Gastrocnemius medialis (tissue), 4 donors: Measurements from ENCODE around the gene DHCR24. TPM values are rescaled to one million over a fixed set of nuclear protein-coding genes. Genes with fewer than 3 reads are reported as not detected.

Experiments used
- ATAC-seq, 2 donors: fragments of 150-250 bp; one replicate each; pipeline ENCODE4 v1.9.1; 2016
- DNase-seq, 2 donors: peaks; one replicate each; pipeline ENCODE4 v3.0.0-alpha.2; 2019
- H3K27ac ChIP-seq, 4 donors: fragments of 200-600 bp; sonication (generic); 1 replicate in 1 of 4; 2 replicates in 3 of 4; pipeline ENCODE4 v1.5.1; 2016 to 2018; ENCODE audit warnings: mild to moderate bottlenecking in 2 of 4, moderate library complexity in 1 of 4
- H3K27me3 ChIP-seq, 3 donors: fragments of 200-600 bp; sonication (generic) in 2 of 3; 1 replicate in 1 of 3; 2 replicates in 2 of 3; pipeline versions ENCODE4 v1.5.1 to v1.6.0; 2016 to 2019; ENCODE audit warnings: mild to moderate bottlenecking in 1 of 3, moderate library complexity in 1 of 3
- H3K36me3 ChIP-seq, 2 donors: fragments of 200-600 bp; sonication (generic) in 1 of 2; one replicate each; pipeline ENCODE4 v1.5.1; 2017 to 2018
- H3K4me1 ChIP-seq, 2 donors: fragments of 200-600 bp; sonication (generic) in 1 of 2; one replicate each; pipeline ENCODE4 v1.5.1; 2016 to 2017; ENCODE audit warnings: mild to moderate bottlenecking in 2 of 2
- H3K4me3 ChIP-seq, 4 donors: fragments of 200-600 bp; sonication (generic) in 3 of 4; 1 replicate in 1 of 4; 2 replicates in 3 of 4; pipeline ENCODE4 v1.5.1; 2016 to 2019; ENCODE audit warnings: mild to moderate bottlenecking in 2 of 4
- H3K9me3 ChIP-seq, 3 donors: fragments of 200-600 bp; sonication (generic) in 2 of 3; 1 replicate in 1 of 3; 2 replicates in 2 of 3; pipeline ENCODE4 v1.5.1; 2016 to 2019
- POLR2A ChIP-seq, 2 donors: fragments of 450-650 bp; IDR thresholded peaks; one replicate each; pipeline ENCODE4 v1.6.1; 2017; ENCODE audit warnings: antibody characterized with exemption in 2 of 2, mild to moderate bottlenecking in 2 of 2, moderate library complexity in 2 of 2
- in situ Hi-C, 4 donors: fragments of 200-750 bp; cut with MboI; loops; one replicate each; pipeline versions ENCODE4 v1.15.0 to v1.8.0; 2017; ENCODE audit warnings: low sequenced_read_pairs in 4 of 4
- intact Hi-C: fragments of 100-400 bp; cut with DNase I; formaldehyde crosslinking; loops from one replicate; pipeline ENCODE4 v1.15.1; 2023; ENCODE audit warnings: low total_unique reads
- total RNA-seq, 4 donors: library from RNA; depleted of rRNA; stranded (reverse); fragments of >200 nt; gene quantifications; one replicate each; pipeline versions ENCODE4 v1.1.0 to v1.2.3, GENCODE V29; 2016
- TF ChIP-seq, protein P1 (sequence below), 5 experiments: fragments of 450-650 bp in 3 of 5; fragments of 200-600 bp in 2 of 5; sonication (generic) in 2 of 5; IDR thresholded peaks in 4 of 5; conservative IDR thresholded peaks in 1 of 5; 1 replicate in 4 of 5; 2 replicates in 1 of 5; pipeline ENCODE4 v1.5.1; 2016 to 2019; ENCODE audit warnings: antibody characterized with exemption in 5 of 5, mild to moderate bottlenecking in 3 of 5, moderate library complexity in 3 of 5

The DHCR24 gene
- total RNA-seq, 4 donors from 2014 or later, result 155 to 362 (median 207) TPM

DNA sequence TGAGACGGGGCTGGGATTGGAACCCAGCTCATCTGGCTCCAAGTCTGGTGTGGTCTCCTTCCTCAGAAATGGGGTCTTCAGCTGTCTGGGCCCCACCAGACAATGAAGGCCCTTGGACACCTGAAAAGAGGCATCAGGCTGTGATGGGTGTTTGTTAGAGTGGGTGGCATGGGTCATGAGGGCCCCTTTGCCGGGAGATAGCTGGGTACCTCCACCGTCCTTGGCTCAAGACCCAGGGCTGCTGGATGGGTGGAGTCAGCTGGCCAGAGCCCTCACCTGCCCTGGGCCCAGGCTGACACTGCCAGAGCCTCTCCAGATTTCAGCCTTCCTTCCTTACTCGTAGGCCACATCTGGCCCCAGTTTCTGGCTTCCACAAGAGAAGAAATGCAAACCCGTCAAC lies 72.4 kb downstream of the DHCR24 start:
- Histone ChIP-seq H3K27ac (no peak overlapping the region), H3K36me3 (no peaks in the 10 kb centered on the region), H3K9me3 (no peaks in the 10 kb centered on the region), H3K4me3 (no peak overlapping the region), H3K4me1 (no peaks in the 10 kb centered on the region), H3K27me3 (no peaks in the 10 kb centered on the region)
- intact Hi-C loops (loop anchor here (5.0 kb wide), 1 partner anchor 142 kb away; no protein-coding TSS in a partner anchor), in situ Hi-C loops (loop anchor here in 1 of 4 donors (25.0 kb wide), 1 partner anchor 702 kb away; no protein-coding TSS in a partner anchor)
- TF ChIP-seq, protein P1, sequence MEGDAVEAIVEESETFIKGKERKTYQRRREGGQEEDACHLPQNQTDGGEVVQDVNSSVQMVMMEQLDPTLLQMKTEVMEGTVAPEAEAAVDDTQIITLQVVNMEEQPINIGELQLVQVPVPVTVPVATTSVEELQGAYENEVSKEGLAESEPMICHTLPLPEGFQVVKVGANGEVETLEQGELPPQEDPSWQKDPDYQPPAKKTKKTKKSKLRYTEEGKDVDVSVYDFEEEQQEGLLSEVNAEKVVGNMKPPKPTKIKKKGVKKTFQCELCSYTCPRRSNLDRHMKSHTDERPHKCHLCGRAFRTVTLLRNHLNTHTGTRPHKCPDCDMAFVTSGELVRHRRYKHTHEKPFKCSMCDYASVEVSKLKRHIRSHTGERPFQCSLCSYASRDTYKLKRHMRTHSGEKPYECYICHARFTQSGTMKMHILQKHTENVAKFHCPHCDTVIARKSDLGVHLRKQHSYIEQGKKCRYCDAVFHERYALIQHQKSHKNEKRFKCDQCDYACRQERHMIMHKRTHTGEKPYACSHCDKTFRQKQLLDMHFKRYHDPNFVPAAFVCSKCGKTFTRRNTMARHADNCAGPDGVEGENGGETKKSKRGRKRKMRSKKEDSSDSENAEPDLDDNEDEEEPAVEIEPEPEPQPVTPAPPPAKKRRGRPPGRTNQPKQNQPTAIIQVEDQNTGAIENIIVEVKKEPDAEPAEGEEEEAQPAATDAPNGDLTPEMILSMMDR (IDR thresholded peaks at IDR 0.05 in 4 of 5, conservative IDR thresholded peaks at IDR 0.05 in 1 of 5), result no peak
- TF ChIP-seq POLR2A (IDR thresholded peaks at IDR 0.05), result no peak
- no peak for ATAC-seq
- no peak for DNase-seq

- H3K4me3 ChIP-seq, result no peak overlapping the region
- intact Hi-C loops (loop anchor here (5.0 kb wide), 1 partner anchor 142 kb away; no protein-coding TSS in a partner anchor), in situ Hi-C loops (loop anchor here in 1 of 4 donors (25.0 kb wide), 1 partner anchor 702 kb away; no protein-coding TSS in a partner anchor)
- H3K36me3 ChIP-seq, result no peaks in the 10 kb centered on the region
- no peak for ATAC-seq
- no peaks in the 10 kb centered on the region for H3K9me3 ChIP-seq
- no peaks in the 10 kb centered on the region for H3K27me3 ChIP-seq
- H3K27ac ChIP-seq, result no peak overlapping the region
- no peaks in the 10 kb centered on the region for H3K4me1 ChIP-seq
- TF ChIP-seq, protein P1 (IDR thresholded peaks at IDR 0.05 in 4 of 5, conservative IDR thresholded peaks at IDR 0.05 in 1 of 5), result no peak
- no peak for TF ChIP-seq POLR2A (IDR thresholded peaks at IDR 0.05)
- DNase-seq, result no peak
Measured at GRCh38 chr1:54814126-54814498, 72.9 kb downstream of the DHCR24 start.

DNA sequence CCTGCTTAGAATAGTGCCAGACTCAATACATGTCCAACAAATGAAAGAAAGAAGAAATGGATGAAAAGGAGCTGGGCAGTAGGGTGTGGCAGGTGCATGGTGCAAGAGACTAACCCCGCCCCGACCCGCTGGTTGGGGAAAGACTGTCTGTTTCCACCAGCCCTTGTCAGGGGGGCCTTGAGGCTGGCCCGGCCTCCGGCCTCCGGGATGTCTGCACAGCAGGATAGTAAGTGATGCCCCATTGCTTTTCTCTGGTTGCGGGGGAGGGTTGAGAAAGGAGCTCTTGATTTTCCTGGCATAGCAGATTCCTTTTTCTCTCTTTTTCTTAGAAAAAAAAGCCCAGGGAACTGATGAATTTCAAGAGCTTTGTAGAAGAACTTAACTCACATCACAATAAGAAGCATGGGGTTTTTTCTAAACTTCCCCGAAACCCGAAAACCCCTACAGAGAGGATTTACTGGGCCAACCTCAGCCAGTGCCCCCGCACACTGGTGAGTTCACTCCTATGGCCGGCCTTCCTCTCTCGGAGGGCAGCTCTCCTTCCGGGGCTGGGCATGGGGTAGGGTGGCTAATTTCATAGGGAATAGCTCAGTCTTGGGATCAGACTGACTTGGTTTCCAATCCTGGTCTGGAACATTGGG lies 73.4 kb downstream of the DHCR24 start:
- in situ Hi-C loops (loop anchor here in 1 of 4 donors (25.0 kb wide), 1 partner anchor 701 kb away; no protein-coding TSS in a partner anchor), intact Hi-C loops (loop anchor here (5.0 kb wide), 1 partner anchor 141 kb away; no protein-coding TSS in a partner anchor)
- Histone ChIP-seq H3K4me3 (no peak overlapping the region), H3K27me3 (no peaks in the 10 kb centered on the region), H3K9me3 (no peaks in the 10 kb centered on the region), H3K36me3 (no peaks in the 10 kb centered on the region), H3K27ac (no peak overlapping the region), H3K4me1 (no peaks in the 10 kb centered on the region)
- DNase-seq (no peak), ATAC-seq (no peak)
- TF ChIP-seq, protein P1 (IDR thresholded peaks at IDR 0.05 in 4 of 5, conservative IDR thresholded peaks at IDR 0.05 in 1 of 5), result no peak
- no peak for TF ChIP-seq POLR2A (IDR thresholded peaks at IDR 0.05)

DNA sequence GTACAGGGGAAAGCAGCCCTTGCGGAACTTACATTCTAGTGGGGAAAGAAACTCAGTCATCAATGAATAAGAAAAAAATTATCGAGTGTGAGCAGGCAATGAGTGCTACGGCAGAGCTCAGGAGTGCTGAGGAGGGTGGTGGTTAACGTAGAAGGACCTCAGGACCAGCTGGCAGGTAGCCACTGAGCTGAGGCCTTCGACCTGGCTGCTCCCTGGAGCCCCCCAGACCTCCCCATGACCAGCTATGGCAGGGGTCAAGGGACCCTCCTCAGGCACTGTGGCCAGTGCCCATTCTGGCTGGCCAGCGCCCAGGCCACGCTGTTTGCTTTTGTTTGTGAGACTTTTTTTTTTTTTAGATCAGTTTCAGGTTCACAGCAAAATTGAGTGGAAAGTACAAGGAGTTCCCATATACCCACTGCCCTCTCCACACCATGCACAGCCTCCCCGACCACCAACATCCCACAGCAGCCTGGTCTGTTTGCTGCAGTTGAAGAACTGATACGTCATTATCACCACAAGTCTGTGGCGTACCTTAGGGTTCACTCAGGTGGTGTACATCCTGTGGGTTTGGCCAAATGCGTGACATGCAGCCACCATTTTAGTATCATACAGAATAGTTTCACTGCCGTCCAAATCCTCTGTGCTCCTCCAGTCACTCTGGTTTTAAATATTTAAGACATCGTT lies 74.1 kb downstream of the DHCR24 start:
- Histone ChIP-seq H3K4me1 (no peaks in the 10 kb centered on the region), H3K9me3 (no peaks in the 10 kb centered on the region), H3K36me3 (no peaks in the 10 kb centered on the region), H3K27ac (no peak overlapping the region), H3K27me3 (no peaks in the 10 kb centered on the region), H3K4me3 (no peak overlapping the region)
- no peak for DNase-seq
- no peak for TF ChIP-seq POLR2A (IDR thresholded peaks at IDR 0.05)
- TF ChIP-seq, protein P1 (IDR thresholded peaks at IDR 0.05 in 4 of 5, conservative IDR thresholded peaks at IDR 0.05 in 1 of 5), result no peak
- ATAC-seq, result no peak
- in situ Hi-C loops (loop anchor here in 1 of 4 donors (25.0 kb wide), 1 partner anchor 701 kb away; no protein-coding TSS in a partner anchor), intact Hi-C loops (loop anchor here (5.0 kb wide), 1 partner anchor 141 kb away; no protein-coding TSS in a partner anchor)
